Left lung (tissue), 10 donors: ENCODE data around the gene RCCD1. TPM values are rescaled to one million over a fixed set of nuclear protein-coding genes. Genes with fewer than 3 reads are reported as not detected.

ENCODE experiments used
- ATAC-seq: fragments of 200-7000 bp; cut with Tn5 transposase; one replicate; pipeline ENCODE4 v1.9.1; 2020; ENCODE audit warnings: moderate library complexity
- DNase-seq, 4 donors: peaks; one replicate each; pipeline ENCODE4 v3.0.0-alpha.2; 2013 to 2020
- H3K27ac ChIP-seq, 2 donors: fragments of 200-600 bp; sonication (generic) in 1 of 2; one replicate each; pipeline versions ENCODE4 v1.5.0 to v1.8.0; 2020 to 2021
- H3K27me3 ChIP-seq, 2 donors: fragments of 200-600 bp; sonication (generic) in 1 of 2; one replicate each; pipeline versions ENCODE4 v1.5.0 to v1.8.0; 2020 to 2021
- H3K36me3 ChIP-seq, 2 donors: fragments of 200-600 bp; sonication (generic) in 1 of 2; one replicate each; pipeline versions ENCODE4 v1.5.0 to v1.8.0; 2020 to 2021
- H3K4me1 ChIP-seq, 2 donors: fragments of 200-600 bp; one replicate each; pipeline ENCODE4 v1.8.0; 2021
- H3K4me3 ChIP-seq, 2 donors: fragments of 200-600 bp; sonication (generic) in 1 of 2; one replicate each; pipeline versions ENCODE4 v1.5.0 to v1.8.0; 2020 to 2021; ENCODE audit warnings: mild to moderate bottlenecking in 1 of 2
- H3K9me3 ChIP-seq, 2 donors: fragments of 200-600 bp; sonication (generic) in 1 of 2; one replicate each; pipeline versions ENCODE4 v1.5.0 to v1.8.0; 2020 to 2021
- intact Hi-C, 2 donors: fragments of 100-400 bp; cut with DNase I; formaldehyde crosslinking; loops; one replicate each; pipeline versions ENCODE4 v1.11.2 to v1.14.2; 2022
- polyA plus RNA-seq, 6 donors: library from polyadenylated mRNA; unstranded; fragments of 120-200 nt; gene quantifications; one replicate each; pipeline ENCODE4 v1.2.1, GENCODE V29; 2013; ENCODE audit not compliant: insufficient read length in 6 of 6
- total RNA-seq, 2 donors: library from RNA; stranded (reverse); fragmentation: NEBNext Ultra II Directional; extraction: Animal tissue kit (Norgen Biotek cat#: 25700); gene quantifications; one replicate each; pipeline ENCODE4 v1.2.1, GENCODE V29; 2021
- TF ChIP-seq, protein P1 (sequence below), 2 donors: fragments of 200-600 bp; sonication (generic) in 1 of 2; IDR thresholded peaks; one replicate each; pipeline versions ENCODE4 v1.5.0 to v1.8.0; 2021; ENCODE audit warnings: antibody characterized with exemption in 2 of 2
- donor health status: DM: no; HTN: yes; CAD: no.
- donor health status: DM: no; HTN: no; CAD: no.

The RCCD1 gene
- total and polyA plus RNA-seq, 8 donors, result 9.8 to 21.2 (median 18.0) TPM

DNA sequence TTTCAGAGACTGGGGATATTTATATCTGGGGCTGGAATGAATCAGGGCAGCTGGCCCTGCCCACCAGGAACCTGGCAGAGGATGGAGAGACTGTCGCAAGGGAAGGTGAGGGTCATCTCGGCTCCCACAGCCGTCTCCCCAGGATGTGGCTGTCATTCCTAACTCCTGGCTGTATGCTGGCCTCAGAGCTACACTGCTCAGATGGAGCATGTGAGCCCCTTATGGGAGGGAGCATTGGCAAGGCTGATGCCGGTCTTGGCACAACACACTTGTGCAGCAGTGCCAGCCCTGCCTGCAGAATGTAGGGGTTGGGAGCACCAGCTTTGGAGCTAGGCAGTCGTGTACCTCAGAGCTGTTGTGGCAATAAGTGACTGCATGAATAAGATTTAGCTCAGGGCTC, 5.2 kb downstream of the RCCD1 start:
- Histone ChIP-seq H3K36me3 (peaks cover 0 to 34% of the 10 kb centered on the region in 2 donors), H3K27me3 (no peaks in the 10 kb centered on the region), H3K4me3 (no peak overlapping the region), H3K27ac (no peak overlapping the region), H3K4me1 (peaks cover 7 to 30% of the 10 kb centered on the region in 2 donors), H3K9me3 (no peaks in the 10 kb centered on the region)
- intact Hi-C loops, result loop anchor here in 1 of 2 donors (5.0 to 10.0 kb wide), 2 partner anchors 75 to 312 kb away; no protein-coding TSS in a partner anchor
- TF ChIP-seq, protein P1, sequence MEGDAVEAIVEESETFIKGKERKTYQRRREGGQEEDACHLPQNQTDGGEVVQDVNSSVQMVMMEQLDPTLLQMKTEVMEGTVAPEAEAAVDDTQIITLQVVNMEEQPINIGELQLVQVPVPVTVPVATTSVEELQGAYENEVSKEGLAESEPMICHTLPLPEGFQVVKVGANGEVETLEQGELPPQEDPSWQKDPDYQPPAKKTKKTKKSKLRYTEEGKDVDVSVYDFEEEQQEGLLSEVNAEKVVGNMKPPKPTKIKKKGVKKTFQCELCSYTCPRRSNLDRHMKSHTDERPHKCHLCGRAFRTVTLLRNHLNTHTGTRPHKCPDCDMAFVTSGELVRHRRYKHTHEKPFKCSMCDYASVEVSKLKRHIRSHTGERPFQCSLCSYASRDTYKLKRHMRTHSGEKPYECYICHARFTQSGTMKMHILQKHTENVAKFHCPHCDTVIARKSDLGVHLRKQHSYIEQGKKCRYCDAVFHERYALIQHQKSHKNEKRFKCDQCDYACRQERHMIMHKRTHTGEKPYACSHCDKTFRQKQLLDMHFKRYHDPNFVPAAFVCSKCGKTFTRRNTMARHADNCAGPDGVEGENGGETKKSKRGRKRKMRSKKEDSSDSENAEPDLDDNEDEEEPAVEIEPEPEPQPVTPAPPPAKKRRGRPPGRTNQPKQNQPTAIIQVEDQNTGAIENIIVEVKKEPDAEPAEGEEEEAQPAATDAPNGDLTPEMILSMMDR (IDR thresholded peaks at IDR 0.05), result no peak
- DNase-seq (no peak), ATAC-seq (no peak)

DNA sequence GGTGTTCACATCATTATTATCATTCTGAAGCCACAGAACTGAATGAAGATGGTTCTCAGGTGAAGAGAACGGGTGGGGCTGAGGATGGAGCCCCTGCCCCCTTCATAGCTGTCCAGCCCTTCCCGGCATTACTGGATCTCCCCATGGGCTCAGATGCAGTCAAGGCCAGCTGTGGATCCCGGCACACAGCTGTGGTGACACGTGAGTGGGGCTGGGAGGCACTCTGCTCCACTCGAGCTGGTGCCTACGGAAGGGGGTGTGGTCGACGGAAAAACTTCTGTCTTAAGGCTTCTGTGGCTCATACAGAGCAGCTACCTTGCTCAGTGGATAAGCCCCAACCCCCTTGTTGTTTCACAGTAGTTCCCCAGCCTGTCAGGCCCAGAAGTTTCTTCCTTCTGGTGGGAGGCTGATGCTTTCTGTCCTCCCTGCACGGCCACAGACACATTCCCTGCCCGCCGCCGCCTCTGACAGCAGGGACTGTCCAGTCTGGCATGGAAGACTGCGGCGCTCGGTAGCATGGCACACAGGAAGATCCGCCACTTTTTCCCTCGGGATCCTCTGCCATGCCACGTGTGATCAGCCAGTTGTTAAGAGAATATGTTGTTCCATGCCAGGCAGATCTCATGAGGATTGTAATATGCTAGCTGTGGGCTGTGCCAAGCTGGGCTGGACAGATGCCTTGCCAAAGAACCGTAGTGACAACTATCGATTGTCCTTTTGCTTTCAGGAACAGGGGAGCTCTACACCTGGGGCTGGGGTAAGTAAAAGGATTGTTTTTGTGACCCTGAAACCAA, 5.8 kb downstream of the RCCD1 start:
- H3K4me3 ChIP-seq, result no peak overlapping the region
- TF ChIP-seq, protein P1 (IDR thresholded peaks at IDR 0.05), result no peak
- intact Hi-C loops, result no loop called here
- no peak overlapping the region for H3K27ac ChIP-seq
- H3K36me3 ChIP-seq, result peaks cover 0 to 37% of the 10 kb centered on the region in 2 donors
- H3K4me1 ChIP-seq, result peaks cover 4 to 24% of the 10 kb centered on the region in 2 donors
- no peak for ATAC-seq
- no peaks in the 10 kb centered on the region for H3K27me3 ChIP-seq
- DNase-seq, result no peak
- no peaks in the 10 kb centered on the region for H3K9me3 ChIP-seq

DNA sequence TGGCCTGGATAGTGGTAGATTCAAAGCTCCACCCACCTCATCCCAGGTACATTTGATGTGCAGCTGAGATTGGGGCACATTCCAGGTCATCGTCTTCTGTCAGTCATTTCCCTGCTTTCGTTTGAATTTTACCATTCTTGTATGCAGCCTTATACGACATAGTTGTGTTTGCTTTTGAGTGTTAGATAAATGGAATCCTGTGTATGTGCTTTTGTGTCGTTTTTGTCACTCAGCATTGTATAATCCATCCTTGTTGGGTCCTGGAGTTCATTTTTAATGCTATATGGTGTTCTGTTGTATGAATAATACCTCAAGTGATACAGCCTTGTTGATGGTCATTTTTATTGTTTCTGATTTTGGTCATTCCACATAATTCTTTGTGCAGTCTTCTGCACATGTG, 7.3 kb downstream of the RCCD1 start:
- Histone ChIP-seq H3K36me3 (peaks cover 0 to 52% of the 10 kb centered on the region in 2 donors), H3K9me3 (no peaks in the 10 kb centered on the region), H3K27ac (no peak overlapping the region), H3K27me3 (no peaks in the 10 kb centered on the region), H3K4me3 (no peak overlapping the region), H3K4me1 (peaks cover 0 to 9% of the 10 kb centered on the region in 2 donors)
- ATAC-seq (no peak), DNase-seq (no peak)
- intact Hi-C loops, result no loop called here
- TF ChIP-seq, protein P1 (IDR thresholded peaks at IDR 0.05), result no peak

DNA sequence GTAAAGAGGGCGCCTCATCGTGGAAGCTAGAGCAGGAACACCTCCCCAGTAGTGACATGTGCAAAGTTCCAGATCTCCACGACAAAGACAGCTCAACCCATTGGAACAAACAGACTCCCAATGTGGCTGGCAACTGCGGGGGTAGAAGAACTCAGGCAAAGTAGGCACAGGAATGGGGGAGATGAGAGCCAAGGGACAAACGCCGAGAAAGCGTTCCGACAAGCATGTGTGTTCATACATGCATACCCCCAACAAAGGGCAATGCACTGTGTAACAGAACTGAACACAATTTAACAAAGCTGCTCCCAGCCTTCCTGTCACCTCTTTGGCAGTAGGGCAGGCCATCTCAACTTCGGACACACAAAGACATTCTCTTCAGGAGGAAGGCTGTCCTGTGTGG, 11.6 kb downstream of the RCCD1 start:
- no peak for DNase-seq
- no peaks in the 10 kb centered on the region for H3K4me1 ChIP-seq
- TF ChIP-seq, protein P1 (IDR thresholded peaks at IDR 0.05), result no peak
- H3K36me3 ChIP-seq, result peaks cover 0 to 69% of the 10 kb centered on the region in 2 donors
- H3K27me3 ChIP-seq, result no peaks in the 10 kb centered on the region
- no peak for ATAC-seq
- H3K9me3 ChIP-seq, result no peaks in the 10 kb centered on the region
- no peak overlapping the region for H3K27ac ChIP-seq
- intact Hi-C loops, result no loop called here
- no peak overlapping the region for H3K4me3 ChIP-seq

DNA sequence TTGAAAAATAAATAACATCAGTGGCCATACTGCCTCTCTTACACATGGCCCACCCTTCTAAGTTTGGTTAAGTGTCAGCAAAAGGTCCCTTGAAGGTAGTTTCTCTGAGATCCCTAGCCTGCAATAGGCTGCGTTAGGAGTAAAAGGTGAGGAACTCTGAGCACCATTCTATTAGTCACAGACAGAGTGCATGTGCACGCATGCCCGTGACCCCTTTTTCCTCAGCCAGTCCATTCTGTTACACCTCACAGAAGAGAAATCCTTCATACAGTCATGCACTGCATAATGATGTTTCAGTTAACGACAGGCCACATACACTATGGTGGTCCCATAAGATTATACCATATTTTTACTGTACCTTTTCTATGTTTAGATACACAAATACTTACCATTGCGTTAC, 12.5 kb downstream of the RCCD1 start:
- intact Hi-C loops, result no loop called here

More for the DNA sequence above, 12.5 kb downstream of the RCCD1 start:
- no peak for DNase-seq
- no peak for ATAC-seq
- TF ChIP-seq, protein P1 (IDR thresholded peaks at IDR 0.05), result no peak
- Histone ChIP-seq H3K9me3 (no peaks in the 10 kb centered on the region), H3K4me1 (no peaks in the 10 kb centered on the region), H3K27me3 (no peaks in the 10 kb centered on the region), H3K4me3 (no peak overlapping the region), H3K27ac (no peak overlapping the region), H3K36me3 (peaks cover 0 to 62% of the 10 kb centered on the region in 2 donors)
